GM21786 (cell line): Measurements from ENCODE around the gene DTX4.
A peak's percentile ranks its signal among the peaks of the same experiment; 100 is the strongest.

Experiments
- ATAC-seq: cut with Tn5 transposase; IDR thresholded peaks from one replicate; pipeline ENCODE4 v1.9.1; 2021; ENCODE audit not compliant: unreplicated experiment

The DTX4 gene

GRCh38 chr11:59189986-59190385 lies 18.1 kb downstream of the DTX4 start:
- ATAC-seq = no peak

- no peak for ATAC-seq
Observed at GRCh38 chr11:59191095-59191494, 19.2 kb downstream of the DTX4 start.

GRCh38 chr11:59191890-59192289 lies 20.0 kb downstream of the DTX4 start:
- ATAC-seq = no peak

- ATAC-seq = no peak
Observed at GRCh38 chr11:59192446-59193020, 20.6 kb downstream of the DTX4 start.

- no peak for ATAC-seq
Observed at GRCh38 chr11:59193587-59194130, 21.7 kb downstream of the DTX4 start.

- no peak for ATAC-seq
Observed at GRCh38 chr11:59195586-59195985, 23.7 kb downstream of the DTX4 start.

- no peak for ATAC-seq
Observed at GRCh38 chr11:59196777-59197176, 24.8 kb downstream of the DTX4 start.

- ATAC-seq = no peak
Observed at GRCh38 chr11:59197991-59198390, 26.1 kb downstream of the DTX4 start.

GRCh38 chr11:59198726-59199125 lies 26.8 kb downstream of the DTX4 start:
- no peak for ATAC-seq

- ATAC-seq = peak; percentile 65
Observed at GRCh38 chr11:59199546-59200422, 27.9 kb downstream of the DTX4 start.

- ATAC-seq = no peak
Observed at GRCh38 chr11:59200423-59200746, 28.5 kb downstream of the DTX4 start.

- no peak for ATAC-seq
Observed at GRCh38 chr11:59201353-59201752, 29.4 kb downstream of the DTX4 start.

- no peak for ATAC-seq
Observed at GRCh38 chr11:59204746-59205145, 32.8 kb downstream of the DTX4 start.

GRCh38 chr11:59205648-59206047 lies 33.7 kb downstream of the DTX4 start:
- no peak for ATAC-seq

GRCh38 chr11:59206635-59207034 lies 34.7 kb downstream of the DTX4 start:
- no peak for ATAC-seq

- peak; percentile 70 for ATAC-seq
Observed at GRCh38 chr11:59207988-59208451, 36.1 kb downstream of the DTX4 start.

- no peak for ATAC-seq
Observed at GRCh38 chr11:59208956-59209355, 37.0 kb downstream of the DTX4 start.

GRCh38 chr11:59212222-59212621 lies 40.3 kb downstream of the DTX4 start:
- no peak for ATAC-seq

GRCh38 chr11:59212744-59213631 lies 41.1 kb downstream of the DTX4 start, which contains the start of gene MPEG1:
MPEG1 (minus strand) TSS chr11:59212927; CDS start chr11:59212865, 62 bp downstream.
- ATAC-seq = no peak

- ATAC-seq = no peak
Observed at GRCh38 chr11:59214141-59214893, 42.4 kb downstream of the DTX4 start.
